NCI-H128 (cell line): ENCODE data around the gene MAPK12.

Experiments
- DNase-seq: peaks from one replicate; lab custom pipeline; 2025; ENCODE audit not compliant: unreplicated experiment; lab: John Stamatoyannopoulos, UW

The MAPK12 gene

GRCh38 chr22:50261615-50262459, at the start of gene MAPK12:
Gene MAPK12 (minus strand): TSS chr22:50261683. CDS start chr22:50261509, 174 bp downstream.
- no peak for DNase-seq

GRCh38 chr22:50310949-50311444, 49.5 kb upstream of the MAPK12 start:
- no peak for DNase-seq

- no peak for DNase-seq
These were observed 48.7 kb upstream of the MAPK12 start for GRCh38 chr22:50310031-50310722.

GRCh38 chr22:50309601-50309991, 48.1 kb upstream of the MAPK12 start:
- DNase-seq, result no peak

DNA sequence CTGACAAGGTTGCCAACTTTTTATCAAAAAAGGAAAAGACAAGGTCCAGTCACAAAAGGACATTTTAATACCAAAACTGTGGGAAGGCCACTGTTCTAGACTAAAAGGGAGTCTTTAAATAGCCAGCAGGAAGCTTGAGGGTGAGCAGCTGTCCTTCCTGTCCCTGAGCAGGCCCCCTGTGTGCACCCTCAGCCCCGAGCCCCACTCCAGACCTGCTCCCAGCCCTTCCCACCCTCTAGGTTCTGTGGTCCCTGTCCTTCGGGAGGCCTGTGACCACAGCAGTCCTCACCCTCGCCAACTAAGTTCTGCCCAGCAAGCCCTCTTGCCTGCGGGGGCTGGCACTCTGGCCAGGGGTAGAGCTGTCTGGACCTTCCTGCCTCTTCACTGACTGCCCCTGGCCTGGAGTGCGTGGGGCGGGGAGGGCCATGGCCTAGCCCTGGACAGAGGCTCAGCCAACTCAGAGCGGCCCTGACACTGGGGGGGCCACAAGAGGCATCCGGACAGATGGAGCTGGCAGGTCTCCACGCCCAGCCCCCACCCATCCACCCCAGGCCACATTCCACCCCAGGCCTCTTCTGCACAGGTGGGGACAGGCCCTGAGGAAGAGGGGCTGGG, 47.6 kb upstream of the MAPK12 start:
- DNase-seq, result no peak

DNA sequence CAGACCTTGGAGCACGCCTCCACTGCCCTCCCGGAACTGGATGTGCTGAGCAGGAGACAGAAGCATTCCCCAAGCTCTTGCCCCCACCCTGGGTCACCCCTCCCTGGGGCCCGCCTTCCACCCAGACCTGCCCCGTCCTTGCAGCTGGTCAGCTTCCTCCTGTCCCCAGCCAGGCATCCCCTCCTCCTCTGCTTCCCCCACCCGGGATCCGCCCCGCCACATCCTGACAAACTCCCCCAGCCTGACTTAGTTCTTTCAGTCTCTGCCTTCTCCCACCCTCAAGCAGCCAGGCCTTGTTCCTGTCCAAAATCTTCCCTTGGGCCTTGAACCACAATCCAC, 47.1 kb upstream of the MAPK12 start:
- no peak for DNase-seq

GRCh38 chr22:50307890-50308596, 46.6 kb upstream of the MAPK12 start:
- no peak for DNase-seq

DNA sequence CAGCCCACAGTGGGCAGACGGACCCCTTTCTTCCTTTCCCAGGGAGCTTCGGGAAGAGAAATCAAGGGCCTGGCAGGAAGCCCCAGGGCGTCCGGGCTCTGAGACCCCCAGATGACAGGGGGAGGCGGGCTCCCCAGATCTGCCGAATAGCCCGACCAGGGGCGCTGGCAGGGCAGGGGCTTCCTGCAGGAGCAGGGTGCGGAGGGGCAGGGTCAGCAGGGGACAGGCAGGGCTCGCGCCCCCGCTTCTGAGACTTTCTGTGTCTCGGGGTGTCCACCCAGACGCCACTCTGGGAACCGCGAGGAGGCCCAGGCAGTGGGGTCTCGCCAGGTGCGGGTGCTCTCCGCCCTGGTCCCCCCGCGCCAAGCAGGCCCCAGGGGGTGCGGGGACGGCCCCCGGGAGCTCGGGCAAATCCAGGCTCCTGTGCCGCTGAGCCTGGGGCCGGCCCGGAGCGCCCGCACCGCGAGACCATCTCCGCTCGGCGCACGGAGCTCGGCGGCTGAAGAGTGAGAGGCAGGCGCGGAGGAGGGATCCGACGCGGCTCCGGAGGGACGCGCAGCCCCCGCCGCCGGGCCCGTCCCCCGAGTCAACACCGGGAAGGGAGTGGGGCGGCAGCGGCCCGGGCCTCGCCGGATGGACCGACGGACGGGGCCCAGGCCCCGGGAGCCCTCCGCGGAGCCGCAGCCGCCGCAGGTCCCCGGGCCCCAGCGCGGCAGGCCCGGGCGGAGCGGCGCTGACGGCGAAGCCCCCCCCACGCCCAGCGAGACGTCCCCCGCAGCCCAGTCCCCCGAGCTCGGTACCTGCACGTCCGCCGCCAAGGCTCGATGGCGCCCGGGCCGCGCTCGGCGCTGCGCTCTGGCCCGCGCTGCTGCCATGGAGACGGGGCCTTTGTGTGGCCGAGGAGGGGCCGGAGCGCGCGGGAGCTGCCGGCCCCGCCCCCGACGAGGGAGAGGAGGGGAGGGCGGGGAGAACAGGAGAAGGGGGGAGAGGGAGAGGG, 45.6 kb upstream of the MAPK12 start, which contains the start of gene PLXNB2:
Gene PLXNB2 (minus strand): TSS at position 894 of the 997 bp plus-strand sequence. CDS start 17,062 bp downstream, outside the sequence.
- DNase-seq, result peak; percentile 65

DNA sequence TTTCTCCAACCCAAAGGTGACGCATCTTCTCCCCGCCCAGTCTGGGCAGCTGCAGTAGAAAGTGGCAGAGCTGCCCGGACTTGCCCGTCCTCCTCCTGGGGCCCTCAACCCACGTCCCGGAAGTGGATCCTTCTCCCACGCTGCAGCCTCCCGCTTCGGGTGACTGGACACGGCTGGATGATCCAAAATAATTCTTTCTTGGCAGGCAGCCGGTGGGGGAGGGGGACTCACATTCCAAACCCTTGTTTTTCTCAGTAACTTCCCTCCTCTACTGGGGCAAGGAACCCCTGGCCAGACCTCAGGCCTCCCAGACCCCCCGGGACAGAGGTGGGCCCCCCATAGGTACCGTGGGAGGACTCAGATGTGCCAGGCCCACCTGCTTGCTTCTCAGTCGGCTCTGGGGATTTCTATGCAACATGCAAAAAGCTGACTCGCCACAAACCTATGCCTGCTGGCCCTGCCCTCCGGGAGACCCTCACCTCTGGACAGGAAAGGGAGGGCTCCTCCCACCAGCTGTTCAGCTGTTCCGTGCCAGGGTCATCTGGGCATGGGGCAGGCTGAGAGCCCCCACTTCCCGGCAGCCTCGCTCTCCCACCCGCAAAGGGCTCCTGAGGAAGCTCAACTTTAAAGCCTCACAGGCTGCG, 44.6 kb upstream of the MAPK12 start:
- peak; percentile 59 for DNase-seq

GRCh38 chr22:50305393-50305922, 44.0 kb upstream of the MAPK12 start:
- no peak for DNase-seq

- DNase-seq, result no peak
These were observed 43.3 kb upstream of the MAPK12 start for GRCh38 chr22:50304528-50305392.

DNA sequence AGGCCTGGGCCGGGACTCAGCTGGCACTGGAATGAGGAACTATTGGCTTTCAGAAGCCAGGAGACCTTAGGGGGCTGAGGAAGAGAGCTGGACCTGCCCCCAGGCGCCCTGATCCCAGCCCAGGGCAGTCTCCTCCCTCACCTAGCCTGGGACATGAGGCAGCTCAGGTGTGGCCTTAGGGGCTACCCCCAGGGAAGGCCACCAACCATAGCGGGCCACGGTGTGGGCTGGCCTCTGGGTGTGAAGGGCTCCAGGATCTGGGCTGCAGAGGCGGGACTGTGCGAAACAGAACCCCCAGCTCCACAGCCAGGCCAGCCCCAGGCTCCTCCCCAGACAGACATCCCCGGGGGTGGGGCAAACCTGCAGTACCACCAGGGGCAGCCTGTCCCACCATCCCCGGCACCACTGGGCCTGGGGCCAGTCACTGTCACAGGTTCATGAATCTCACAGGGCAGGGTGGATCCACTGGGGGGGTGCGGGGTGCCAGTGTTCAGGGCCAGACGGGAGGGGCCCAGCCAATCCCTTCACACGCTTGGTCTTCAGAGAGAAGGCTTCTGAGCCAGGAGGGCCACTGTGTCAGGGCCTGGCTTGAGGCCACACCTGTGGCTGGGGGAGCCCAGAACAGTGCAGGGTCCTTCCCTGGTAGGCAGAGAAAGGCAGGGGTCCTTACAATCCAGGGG, 42.5 kb upstream of the MAPK12 start:
- no peak for DNase-seq

GRCh38 chr22:50303515-50303847, 42.0 kb upstream of the MAPK12 start:
- no peak for DNase-seq

- DNase-seq, result no peak
These were observed 41.1 kb upstream of the MAPK12 start for GRCh38 chr22:50302564-50302963.

- DNase-seq, result no peak
These were observed 40.6 kb upstream of the MAPK12 start for GRCh38 chr22:50302041-50302541.

DNA sequence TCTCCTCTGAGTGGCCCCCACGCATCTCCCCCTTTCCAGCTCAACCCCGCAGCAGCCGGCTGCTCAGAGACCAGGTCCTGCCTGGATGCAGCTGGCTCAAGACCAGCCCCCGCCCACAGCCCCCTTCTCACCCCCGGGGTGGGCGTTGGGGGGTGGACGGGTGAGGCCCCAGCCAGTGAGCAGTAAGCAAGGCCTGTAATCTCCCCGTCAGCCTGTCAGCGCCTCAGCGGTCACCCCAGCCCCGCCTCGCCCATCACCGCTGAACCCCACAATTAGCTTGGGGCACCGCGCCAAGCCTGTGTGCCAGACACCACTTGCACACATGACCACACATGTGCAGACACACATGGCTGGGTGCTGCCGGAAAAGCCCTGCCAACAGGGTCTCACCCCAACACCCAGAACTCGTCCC, 40.1 kb upstream of the MAPK12 start:
- DNase-seq, result no peak

DNA sequence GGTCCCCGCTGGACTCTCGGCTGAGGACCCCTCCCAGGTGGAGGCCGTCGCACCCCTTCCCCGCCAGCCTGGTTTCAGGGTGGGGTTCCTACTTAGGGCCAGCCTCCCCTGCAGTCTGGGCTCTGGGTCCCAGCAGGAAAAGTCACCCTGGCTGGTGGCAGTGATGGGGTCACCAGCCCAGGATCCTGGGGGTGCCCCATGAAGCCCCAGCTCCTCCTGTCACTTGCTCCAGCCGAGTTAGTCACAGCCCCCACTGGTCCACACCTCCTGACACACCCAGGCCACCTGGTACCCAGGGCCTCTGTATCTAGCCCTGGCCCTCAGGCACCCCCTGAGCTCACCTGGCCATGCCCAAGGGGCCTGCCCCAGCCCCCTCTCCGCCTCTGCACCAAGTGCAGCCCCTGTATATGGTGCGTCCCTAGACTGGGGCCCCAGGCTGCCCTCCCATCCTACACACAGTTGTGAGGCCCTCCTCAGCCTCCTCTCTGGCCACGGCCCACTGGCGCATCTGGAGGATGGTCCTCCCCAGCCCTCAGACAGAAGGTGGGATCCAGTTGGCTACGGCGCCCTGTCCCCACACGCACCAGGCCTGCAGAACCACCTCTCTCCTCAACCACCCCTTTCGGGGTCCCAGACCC, 39.3 kb upstream of the MAPK12 start:
- no peak for DNase-seq
